GM21529 (cell line): Measurements from ENCODE around the gene KLK13.

ENCODE experiments used
- ATAC-seq: cut with Tn5 transposase; IDR thresholded peaks from one replicate; pipeline ENCODE4 v1.9.1; 2021; ENCODE audit not compliant: unreplicated experiment

Gene KLK13

GRCh38 chr19:51064534-51065220 lies at the start of gene KLK13:
TSS of gene KLK13 (minus strand) at chr19:51065092. CDS start at chr19:51065067, 25 bp downstream.
- ATAC-seq = no peak

GRCh38 chr19:51114087-51114729 lies 49.3 kb upstream of the KLK13 start:
- ATAC-seq = no peak

- ATAC-seq = no peak
These were observed 46.7 kb upstream of the KLK13 start for GRCh38 chr19:51111606-51112005.

GRCh38 chr19:51110666-51110971 lies 45.7 kb upstream of the KLK13 start:
- no peak for ATAC-seq

GRCh38 chr19:51108805-51109146 lies 43.9 kb upstream of the KLK13 start:
- ATAC-seq = peak; percentile 32

GRCh38 chr19:51108066-51108804 lies 43.3 kb upstream of the KLK13 start, which contains the start of gene CTU1:
TSS of gene CTU1 (minus strand) at chr19:51108409. CDS start at chr19:51104569, 3,840 bp downstream.
- peak; percentile 93 for ATAC-seq

GRCh38 chr19:51107406-51108065 lies 42.6 kb upstream of the KLK13 start:
- ATAC-seq = no peak

GRCh38 chr19:51103926-51104341 lies 39.0 kb upstream of the KLK13 start:
- ATAC-seq = no peak

GRCh38 chr19:51102991-51103390 lies 38.1 kb upstream of the KLK13 start:
- ATAC-seq = no peak

GRCh38 chr19:51101171-51101865 lies 36.4 kb upstream of the KLK13 start:
- no peak for ATAC-seq

GRCh38 chr19:51100601-51101000 lies 35.7 kb upstream of the KLK13 start:
- no peak for ATAC-seq

- no peak for ATAC-seq
These were observed 34.1 kb upstream of the KLK13 start for GRCh38 chr19:51099047-51099382.

- no peak for ATAC-seq
These were observed 33.6 kb upstream of the KLK13 start for GRCh38 chr19:51098365-51099046.

GRCh38 chr19:51097796-51098195 lies 32.9 kb upstream of the KLK13 start:
- ATAC-seq = no peak

GRCh38 chr19:51097166-51097738 lies 32.4 kb upstream of the KLK13 start:
- ATAC-seq = no peak

- ATAC-seq = no peak
These were observed 31.7 kb upstream of the KLK13 start for GRCh38 chr19:51096473-51097165.

GRCh38 chr19:51094696-51095279 lies 29.9 kb upstream of the KLK13 start:
- no peak for ATAC-seq

GRCh38 chr19:51093510-51094345 lies 28.8 kb upstream of the KLK13 start:
- no peak for ATAC-seq
